Colonic mucosa (tissue), 4 donors: Measurements from ENCODE around the gene NLRP9. TPM values are rescaled to one million over a fixed set of nuclear protein-coding genes. Genes with fewer than 3 reads are reported as not detected.

Experiments used
- DNase-seq: peaks from one replicate; pipeline ENCODE4 v3.0.0-alpha.2; 2020
- H3K27ac ChIP-seq: fragments of 200-600 bp; one replicate; pipeline ENCODE4 v1.8.0; 2021
- H3K27me3 ChIP-seq: fragments of 200-600 bp; one replicate; pipeline ENCODE4 v1.8.0; 2021
- H3K36me3 ChIP-seq: fragments of 200-600 bp; one replicate; pipeline ENCODE4 v1.8.0; 2021
- H3K4me1 ChIP-seq: fragments of 200-600 bp; one replicate; pipeline ENCODE4 v1.8.0; 2021; ENCODE audit warnings: mild to moderate bottlenecking
- H3K4me3 ChIP-seq: fragments of 200-600 bp; one replicate; pipeline ENCODE4 v1.8.0; 2021
- H3K9ac ChIP-seq, 2 donors: one replicate each; pipeline ENCODE4 v1.7.0; 2013; ENCODE audit warnings: control low read depth in 2 of 2, low read depth in 2 of 2, low read length in 2 of 2
- H3K9me3 ChIP-seq: fragments of 200-600 bp; one replicate; pipeline ENCODE4 v1.8.0; 2021
- intact Hi-C: fragments of 100-400 bp; cut with DNase I; formaldehyde crosslinking; loops from one replicate; pipeline ENCODE4 v1.14.1; 2022
- total RNA-seq, 2 donors: library from RNA; stranded (reverse); fragmentation: NEBNext Ultra II Directional in 1 of 2; extraction: Animal tissue kit (Norgen Biotek cat#: 25700) in 1 of 2; gene quantifications; one replicate each; pipeline ENCODE4 v1.2.1, GENCODE V29; 2021
- TF ChIP-seq, protein P1 (sequence below): fragments of 200-600 bp; IDR thresholded peaks from one replicate; pipeline ENCODE4 v1.8.0; 2022; ENCODE audit warnings: antibody characterized with exemption, mild to moderate bottlenecking
- donor health status: healthy.
- donor health status: DM: no; HTN: no; CAD: no.
- donor health status: DM: no; HTN: no; CAD: no.

Gene NLRP9
- total RNA-seq, 2 donors from 2014 or later = not detected

GRCh38 chr19:55717251-55717650 is 21.0 kb downstream of the NLRP9 start:
- no peaks in the 10 kb centered on the region for H3K36me3 ChIP-seq
- no peak for DNase-seq
- no peaks in the 10 kb centered on the region for H3K9me3 ChIP-seq
- H3K27me3 ChIP-seq = no peaks in the 10 kb centered on the region
- intact Hi-C loops = no loop called here
- TF ChIP-seq, protein P1, sequence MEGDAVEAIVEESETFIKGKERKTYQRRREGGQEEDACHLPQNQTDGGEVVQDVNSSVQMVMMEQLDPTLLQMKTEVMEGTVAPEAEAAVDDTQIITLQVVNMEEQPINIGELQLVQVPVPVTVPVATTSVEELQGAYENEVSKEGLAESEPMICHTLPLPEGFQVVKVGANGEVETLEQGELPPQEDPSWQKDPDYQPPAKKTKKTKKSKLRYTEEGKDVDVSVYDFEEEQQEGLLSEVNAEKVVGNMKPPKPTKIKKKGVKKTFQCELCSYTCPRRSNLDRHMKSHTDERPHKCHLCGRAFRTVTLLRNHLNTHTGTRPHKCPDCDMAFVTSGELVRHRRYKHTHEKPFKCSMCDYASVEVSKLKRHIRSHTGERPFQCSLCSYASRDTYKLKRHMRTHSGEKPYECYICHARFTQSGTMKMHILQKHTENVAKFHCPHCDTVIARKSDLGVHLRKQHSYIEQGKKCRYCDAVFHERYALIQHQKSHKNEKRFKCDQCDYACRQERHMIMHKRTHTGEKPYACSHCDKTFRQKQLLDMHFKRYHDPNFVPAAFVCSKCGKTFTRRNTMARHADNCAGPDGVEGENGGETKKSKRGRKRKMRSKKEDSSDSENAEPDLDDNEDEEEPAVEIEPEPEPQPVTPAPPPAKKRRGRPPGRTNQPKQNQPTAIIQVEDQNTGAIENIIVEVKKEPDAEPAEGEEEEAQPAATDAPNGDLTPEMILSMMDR = no peak
- no peak overlapping the region for H3K9ac ChIP-seq
- H3K27ac ChIP-seq = no peak overlapping the region
- no peaks in the 10 kb centered on the region for H3K4me1 ChIP-seq
- H3K4me3 ChIP-seq = no peak overlapping the region

DNA sequence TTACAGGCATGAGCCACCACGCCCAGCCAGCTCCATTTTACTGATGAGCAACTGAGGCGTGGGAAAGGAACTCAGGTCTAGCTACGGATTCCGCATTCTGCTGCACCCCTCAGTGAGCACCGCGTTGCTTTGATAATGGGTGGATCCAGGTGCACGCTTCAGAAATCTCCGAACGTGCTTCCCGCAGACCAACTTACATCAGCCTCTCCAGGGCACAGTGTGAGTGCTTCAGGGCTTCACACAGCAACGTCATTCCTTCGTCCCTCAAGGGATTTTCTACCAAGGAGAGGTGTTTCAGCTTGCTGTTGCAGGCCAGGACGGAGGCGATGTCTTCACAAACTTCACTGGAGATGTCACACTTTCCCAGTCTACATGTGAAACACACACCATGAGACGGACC is 21.7 kb downstream of the NLRP9 start:
- Histone ChIP-seq H3K36me3 (no peaks in the 10 kb centered on the region), H3K9me3 (no peaks in the 10 kb centered on the region), H3K9ac (no peak overlapping the region), H3K27ac (no peak overlapping the region), H3K4me1 (no peaks in the 10 kb centered on the region), H3K4me3 (no peak overlapping the region), H3K27me3 (no peaks in the 10 kb centered on the region)
- no peak for DNase-seq
- intact Hi-C loops = no loop called here
- TF ChIP-seq, protein P1 = no peak

GRCh38 chr19:55712804-55713631 is 25.2 kb downstream of the NLRP9 start:
- DNase-seq = no peak
- intact Hi-C loops = no loop called here
- no peaks in the 10 kb centered on the region for H3K4me1 ChIP-seq
- H3K9me3 ChIP-seq = no peaks in the 10 kb centered on the region
- H3K9ac ChIP-seq = no peak overlapping the region
- H3K27ac ChIP-seq = no peak overlapping the region
- no peaks in the 10 kb centered on the region for H3K27me3 ChIP-seq
- TF ChIP-seq, protein P1 = no peak
- no peak overlapping the region for H3K4me3 ChIP-seq
- H3K36me3 ChIP-seq = no peaks in the 10 kb centered on the region

- no peaks in the 10 kb centered on the region for H3K9me3 ChIP-seq
- DNase-seq = no peak
- no peaks in the 10 kb centered on the region for H3K27me3 ChIP-seq
- intact Hi-C loops = no loop called here
- no peak overlapping the region for H3K9ac ChIP-seq
- H3K36me3 ChIP-seq = no peaks in the 10 kb centered on the region
- TF ChIP-seq, protein P1 = no peak
- no peak overlapping the region for H3K27ac ChIP-seq
- H3K4me3 ChIP-seq = no peak overlapping the region
- H3K4me1 ChIP-seq = no peaks in the 10 kb centered on the region
Observed at GRCh38 chr19:55711719-55712118, 26.5 kb downstream of the NLRP9 start.

DNA sequence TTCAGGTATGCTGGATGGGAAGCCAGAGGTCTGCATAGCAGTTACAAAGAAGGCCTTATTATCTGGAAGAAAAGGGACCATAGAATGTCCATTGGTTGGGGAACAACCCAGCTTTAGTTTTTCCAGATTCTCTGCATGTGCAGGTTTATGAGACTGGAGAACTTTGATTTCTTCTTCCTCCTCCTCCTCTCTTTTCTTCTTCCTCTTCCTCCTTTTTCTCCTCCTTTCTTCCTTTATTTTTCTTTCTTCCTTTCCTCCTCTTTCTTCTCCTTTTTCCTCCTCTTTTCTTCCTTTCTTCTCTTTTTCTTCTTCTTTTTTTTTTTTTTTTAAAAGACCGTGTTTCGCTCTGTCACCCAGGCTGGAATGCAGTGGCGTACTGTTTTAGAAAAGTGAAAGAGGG is 32.2 kb downstream of the NLRP9 start:
- intact Hi-C loops = loop anchor here (5.0 kb wide), 1 partner anchor 101 kb away; no protein-coding TSS in a partner anchor
- TF ChIP-seq, protein P1 = no peak
- Histone ChIP-seq H3K9ac (no peak overlapping the region), H3K9me3 (no peaks in the 10 kb centered on the region), H3K4me1 (no peaks in the 10 kb centered on the region), H3K27ac (no peak overlapping the region), H3K36me3 (no peaks in the 10 kb centered on the region), H3K27me3 (no peaks in the 10 kb centered on the region), H3K4me3 (no peak overlapping the region)
- DNase-seq = no peak
